ENCODE measurements around the gene CHRNA9. TPM values are rescaled to one million over a fixed set of nuclear protein-coding genes. Genes with fewer than 3 reads are reported as not detected.
"Not testable (repeated sequence)": the region's sequence is repeated elsewhere in the genome, so short reads cannot be mapped to it uniquely, and the experiment has no call there.

The CHRNA9 gene
- total RNA-seq, 1 experiment from 2014 or later: not detected

DNA sequence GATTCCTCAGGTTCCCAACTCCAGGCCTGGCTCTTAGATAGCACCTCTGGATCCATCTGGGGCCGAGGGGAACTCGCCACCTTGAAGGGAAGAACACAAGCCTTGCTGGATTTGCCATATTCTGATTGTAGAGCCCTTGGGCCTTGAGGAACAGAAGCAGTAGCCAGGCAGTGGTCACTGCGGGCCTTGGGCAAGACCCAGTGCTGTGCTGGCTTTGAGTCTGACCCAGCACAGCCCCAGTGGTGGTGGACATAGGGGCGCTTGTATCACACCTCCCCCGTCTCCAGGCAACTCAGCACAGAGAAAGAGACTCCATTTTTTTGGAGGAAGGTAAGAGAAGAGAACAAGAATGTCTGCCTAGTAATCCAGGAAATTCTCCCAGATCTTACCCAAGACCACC, 45.5 kb downstream of the CHRNA9 start:
- no peaks in the 10 kb centered on the region for H3K36me3 Mint-ChIP-seq (ENCODE audit: insufficient read depth, unreplicated experiment)
- H3K4me3 Mint-ChIP-seq (ENCODE audit: unreplicated experiment): no peak overlapping the region
- Histone ChIP-seq H3K9me3 (no peaks in the 10 kb centered on the region), H3K27me3 (replicated peaks; ENCODE audit: control insufficient read depth, insufficient read depth, low read length) (no peaks in the 10 kb centered on the region), H3K36me3 (ENCODE audit: control insufficient read depth, insufficient read depth, low read length) (no peaks in the 10 kb centered on the region), H3K4me3 (ENCODE audit: low read depth, low read length) (no peak overlapping the region), H3K4me1 (0 out of 2 replicates have a peak, but pooled peaks cover 3% of the 10 kb centered on the region)
- no peak for DNase-seq
- TF ChIP-seq, protein P1, sequence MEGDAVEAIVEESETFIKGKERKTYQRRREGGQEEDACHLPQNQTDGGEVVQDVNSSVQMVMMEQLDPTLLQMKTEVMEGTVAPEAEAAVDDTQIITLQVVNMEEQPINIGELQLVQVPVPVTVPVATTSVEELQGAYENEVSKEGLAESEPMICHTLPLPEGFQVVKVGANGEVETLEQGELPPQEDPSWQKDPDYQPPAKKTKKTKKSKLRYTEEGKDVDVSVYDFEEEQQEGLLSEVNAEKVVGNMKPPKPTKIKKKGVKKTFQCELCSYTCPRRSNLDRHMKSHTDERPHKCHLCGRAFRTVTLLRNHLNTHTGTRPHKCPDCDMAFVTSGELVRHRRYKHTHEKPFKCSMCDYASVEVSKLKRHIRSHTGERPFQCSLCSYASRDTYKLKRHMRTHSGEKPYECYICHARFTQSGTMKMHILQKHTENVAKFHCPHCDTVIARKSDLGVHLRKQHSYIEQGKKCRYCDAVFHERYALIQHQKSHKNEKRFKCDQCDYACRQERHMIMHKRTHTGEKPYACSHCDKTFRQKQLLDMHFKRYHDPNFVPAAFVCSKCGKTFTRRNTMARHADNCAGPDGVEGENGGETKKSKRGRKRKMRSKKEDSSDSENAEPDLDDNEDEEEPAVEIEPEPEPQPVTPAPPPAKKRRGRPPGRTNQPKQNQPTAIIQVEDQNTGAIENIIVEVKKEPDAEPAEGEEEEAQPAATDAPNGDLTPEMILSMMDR (IDR thresholded peaks at IDR 0.05; ENCODE audit: insufficient read depth in 1 of 2, low read depth in 1 of 2, low read length in 1 of 2, severe bottlenecking in 1 of 2, unreplicated experiment in 1 of 2): no peak
- no peak overlapping the region for H3K27ac Mint-ChIP-seq (ENCODE audit: unreplicated experiment)
- ChIA-PET CTCF (no interaction called here), POLR2A (no interaction called here)
- peaks cover 7% of the 10 kb centered on the region for H3K4me1 Mint-ChIP-seq (ENCODE audit: low read depth, unreplicated experiment)
- H3K9me3 Mint-ChIP-seq (ENCODE audit: unreplicated experiment): no peaks in the 10 kb centered on the region
- BruUV-seq (replicated peaks): no TSS peak
- intact Hi-C loops (cut with micrococcal nuclease; ENCODE audit: unreplicated experiment): no loop called here
- H3K27me3 Mint-ChIP-seq (ENCODE audit: insufficient read depth, unreplicated experiment): no peaks in the 10 kb centered on the region

DNA sequence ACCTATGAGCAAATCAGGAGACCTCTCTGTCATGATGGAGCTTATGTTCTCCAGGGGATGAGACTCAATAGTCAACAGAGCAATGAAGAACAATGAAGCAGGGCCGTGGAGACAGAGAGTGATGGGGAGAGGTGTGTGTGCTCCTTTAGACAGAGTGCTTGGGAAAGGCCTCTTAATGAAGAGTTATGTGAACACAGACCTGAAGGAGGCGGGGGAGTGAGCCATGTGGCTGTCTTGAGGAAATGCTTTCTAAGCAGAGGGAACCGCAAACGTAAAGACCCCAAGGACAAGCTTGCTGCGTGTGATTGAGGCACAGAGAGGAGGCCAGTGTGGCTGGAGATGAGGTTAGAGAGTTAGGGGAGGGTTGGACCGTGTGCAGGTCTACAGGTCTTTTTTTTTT, 53.1 kb downstream of the CHRNA9 start:
- no peak for DNase-seq
- Mint-ChIP-seq H3K27ac (ENCODE audit: unreplicated experiment) (no peak overlapping the region), H3K27me3 (ENCODE audit: insufficient read depth, unreplicated experiment) (no peaks in the 10 kb centered on the region), H3K4me1 (ENCODE audit: low read depth, unreplicated experiment) (peaks cover 6% of the 10 kb centered on the region), H3K4me3 (ENCODE audit: unreplicated experiment) (no peak overlapping the region), H3K36me3 (ENCODE audit: insufficient read depth, unreplicated experiment) (no peaks in the 10 kb centered on the region), H3K9me3 (ENCODE audit: unreplicated experiment) (no peaks in the 10 kb centered on the region)
- Histone ChIP-seq H3K9me3 (no peaks in the 10 kb centered on the region), H3K4me3 (ENCODE audit: low read depth, low read length) (no peak overlapping the region), H3K4me1 (no peaks in the 10 kb centered on the region), H3K27me3 (replicated peaks; ENCODE audit: control insufficient read depth, insufficient read depth, low read length) (no peaks in the 10 kb centered on the region), H3K36me3 (ENCODE audit: control insufficient read depth, insufficient read depth, low read length) (no peaks in the 10 kb centered on the region)
- CTCF ChIA-PET: no interaction called here
- no TSS peak for BruUV-seq (replicated peaks)
- POLR2A ChIA-PET: no interaction called here
- intact Hi-C loops (cut with micrococcal nuclease; ENCODE audit: unreplicated experiment): no loop called here
- TF ChIP-seq, protein P1 (IDR thresholded peaks at IDR 0.05; ENCODE audit: insufficient read depth in 1 of 2, low read depth in 1 of 2, low read length in 1 of 2, severe bottlenecking in 1 of 2, unreplicated experiment in 1 of 2): no peak

DNA sequence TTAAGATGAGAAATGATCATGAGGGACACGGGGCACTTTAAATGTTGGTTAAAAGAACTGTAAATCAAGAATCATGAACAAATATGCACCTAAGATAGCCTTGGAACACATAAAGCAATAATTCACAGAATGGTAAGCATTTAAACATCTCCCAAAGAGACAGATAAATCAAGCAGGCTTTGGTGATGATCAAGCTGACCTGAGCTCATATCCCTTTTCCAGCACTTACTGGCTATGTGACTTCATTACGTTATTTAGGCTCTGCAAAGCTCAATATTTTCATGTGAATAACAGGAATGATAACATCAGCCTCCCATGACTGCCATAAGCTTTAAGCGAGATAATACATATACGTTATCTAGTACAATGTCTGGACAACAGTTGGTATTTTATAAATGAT, 54.9 kb downstream of the CHRNA9 start:
- ChIA-PET CTCF (interaction anchor here (1.0 kb wide), 1 partner anchor 65 kb away, joined by 3 read pairs; no protein-coding TSS in a partner anchor), POLR2A (no interaction called here)
- no peak overlapping the region for H3K4me3 Mint-ChIP-seq (ENCODE audit: unreplicated experiment)
- TF ChIP-seq, protein P1 (IDR thresholded peaks at IDR 0.05; ENCODE audit: insufficient read depth in 1 of 2, low read depth in 1 of 2, low read length in 1 of 2, severe bottlenecking in 1 of 2, unreplicated experiment in 1 of 2): no peak
- H3K4me3 ChIP-seq (ENCODE audit: low read depth, low read length): no peak overlapping the region
- no peaks in the 10 kb centered on the region for H3K27me3 ChIP-seq (replicated peaks; ENCODE audit: control insufficient read depth, insufficient read depth, low read length)
- H3K27ac Mint-ChIP-seq (ENCODE audit: unreplicated experiment): no peak overlapping the region
- no peaks in the 10 kb centered on the region for H3K36me3 ChIP-seq (ENCODE audit: control insufficient read depth, insufficient read depth, low read length)
- H3K36me3 Mint-ChIP-seq (ENCODE audit: insufficient read depth, unreplicated experiment): no peaks in the 10 kb centered on the region
- H3K4me1 Mint-ChIP-seq (ENCODE audit: low read depth, unreplicated experiment): peaks cover 12% of the 10 kb centered on the region
- DNase-seq: no peak
- no peaks in the 10 kb centered on the region for H3K4me1 ChIP-seq
- intact Hi-C loops (cut with micrococcal nuclease; ENCODE audit: unreplicated experiment): no loop called here
- no peaks in the 10 kb centered on the region for H3K9me3 Mint-ChIP-seq (ENCODE audit: unreplicated experiment)
- no peaks in the 10 kb centered on the region for H3K27me3 Mint-ChIP-seq (ENCODE audit: insufficient read depth, unreplicated experiment)
- H3K9me3 ChIP-seq: no peaks in the 10 kb centered on the region
- BruUV-seq (replicated peaks): no TSS peak

DNA sequence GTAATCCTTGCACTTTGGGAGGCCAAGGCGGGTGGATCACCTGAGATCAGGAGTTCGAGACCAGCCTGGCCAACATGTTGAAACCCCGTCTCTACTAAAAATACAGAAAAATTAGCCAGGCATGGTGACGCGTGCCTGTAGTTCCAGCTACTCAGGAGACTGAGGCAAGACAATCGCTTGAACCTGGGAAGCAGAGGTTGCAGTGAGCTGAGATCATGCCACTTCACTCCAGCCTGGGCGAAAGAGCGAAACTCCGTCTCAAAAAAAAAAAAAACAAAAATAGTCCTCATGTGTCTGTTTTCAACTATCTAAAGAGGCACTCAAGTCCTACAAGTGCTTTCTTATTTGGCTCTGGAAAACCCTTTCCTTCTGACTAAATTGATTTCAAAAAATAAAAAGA, 57.1 kb downstream of the CHRNA9 start:
- POLR2A ChIA-PET; H3K27me3 ChIP-seq (replicated peaks; ENCODE audit: control insufficient read depth, insufficient read depth, low read length); H3K36me3 ChIP-seq (ENCODE audit: control insufficient read depth, insufficient read depth, low read length); H3K4me1 ChIP-seq; intact Hi-C loops (cut with micrococcal nuclease; ENCODE audit: unreplicated experiment); H3K9me3 ChIP-seq; H3K36me3 Mint-ChIP-seq (ENCODE audit: insufficient read depth, unreplicated experiment); H3K27ac Mint-ChIP-seq (ENCODE audit: unreplicated experiment); DNase-seq; H3K4me3 ChIP-seq (ENCODE audit: low read depth, low read length); CTCF ChIA-PET; H3K9me3 Mint-ChIP-seq (ENCODE audit: unreplicated experiment); BruUV-seq (replicated peaks); H3K27me3 Mint-ChIP-seq (ENCODE audit: insufficient read depth, unreplicated experiment); H3K4me3 Mint-ChIP-seq (ENCODE audit: unreplicated experiment): not testable (repeated sequence)
- peaks cover 12% of the 10 kb centered on the region for H3K4me1 Mint-ChIP-seq (ENCODE audit: low read depth, unreplicated experiment)

Data from Caco-2 (cell line).